SK-N-SH treated with all-trans-retinoic acid at 6 μM for 48 hours (cell line): ENCODE results near the gene NUDT1.

Experiments used
- ESRRG ChIP-seq: fragments of 250-450 bp; sonication (Bioruptor Pico); IDR thresholded peaks from 2 replicates; pipeline ENCODE4 v1.6.1; 2021; ENCODE audit warnings: mild to moderate bottlenecking
- ISL1 ChIP-seq: fragments of 250-450 bp; sonication (Bioruptor Pico); IDR thresholded peaks from 2 replicates; pipeline ENCODE4 v2.1.2; 2022; ENCODE audit warnings: mild to moderate bottlenecking, moderate library complexity
- PATZ1 ChIP-seq: fragments of 250-450 bp; sonication (Bioruptor Pico); IDR thresholded peaks from 2 replicates; pipeline ENCODE4 v1.8.0; 2020; ENCODE audit warnings: mild to moderate bottlenecking, moderate library complexity, borderline replicate concordance
- PPARA ChIP-seq: fragments of 250-450 bp; sonication (Bioruptor Pico); IDR thresholded peaks from 2 replicates; pipeline ENCODE4 v1.5.0; 2020; ENCODE audit warnings: mild to moderate bottlenecking, borderline replicate concordance

- TF ChIP-seq PATZ1: no peak
- TF ChIP-seq ISL1 (CRISPR knock-in tag): no peak
- no peak for TF ChIP-seq ESRRG
- no peak for TF ChIP-seq PPARA (CRISPR knock-in tag)
Measured at GRCh38 chr7:2208712-2209111, 33.3 kb upstream of the NUDT1 start.
